IPS-20b (cell line): ENCODE data around the gene CDK16.
A peak's percentile ranks its signal among the peaks of the same experiment; 100 is the strongest.

Experiments
- H3K27ac ChIP-seq: one replicate; pipeline ENCODE4 v1.5.1; 2013; ENCODE audit warnings: low read length
- H3K27me3 ChIP-seq: 2 replicates; pipeline ENCODE4 v1.6.1; 2013; ENCODE audit warnings: mild to moderate bottlenecking, low read length, inconsistent platforms; ENCODE audit not compliant: insufficient read depth
- H3K36me3 ChIP-seq: 2 replicates; pipeline ENCODE4 v1.6.1; 2013; ENCODE audit warnings: low read depth, mild to moderate bottlenecking, inconsistent platforms, low read length, moderate library complexity; ENCODE audit not compliant: insufficient read depth
- H3K4me1 ChIP-seq: 2 replicates; pipeline ENCODE4 v1.6.1; 2013; ENCODE audit warnings: mild to moderate bottlenecking, control low read depth, inconsistent platforms, low read length, moderate library complexity; ENCODE audit not compliant: insufficient read depth
- H3K4me3 ChIP-seq: 2 replicates; pipeline ENCODE4 v1.5.1; 2013; ENCODE audit warnings: mild to moderate bottlenecking, low read length, inconsistent platforms
- H3K9ac ChIP-seq: 2 replicates; pipeline ENCODE4 v1.6.1; 2013; ENCODE audit warnings: low read depth, mild to moderate bottlenecking, inconsistent platforms, low read length, moderate library complexity
- H3K9me3 ChIP-seq: 2 replicates; pipeline ENCODE4 v1.6.1; 2013; ENCODE audit warnings: mild to moderate bottlenecking, low read depth, low read length, inconsistent platforms; ENCODE audit not compliant: insufficient read depth

CDK16 gene

DNA sequence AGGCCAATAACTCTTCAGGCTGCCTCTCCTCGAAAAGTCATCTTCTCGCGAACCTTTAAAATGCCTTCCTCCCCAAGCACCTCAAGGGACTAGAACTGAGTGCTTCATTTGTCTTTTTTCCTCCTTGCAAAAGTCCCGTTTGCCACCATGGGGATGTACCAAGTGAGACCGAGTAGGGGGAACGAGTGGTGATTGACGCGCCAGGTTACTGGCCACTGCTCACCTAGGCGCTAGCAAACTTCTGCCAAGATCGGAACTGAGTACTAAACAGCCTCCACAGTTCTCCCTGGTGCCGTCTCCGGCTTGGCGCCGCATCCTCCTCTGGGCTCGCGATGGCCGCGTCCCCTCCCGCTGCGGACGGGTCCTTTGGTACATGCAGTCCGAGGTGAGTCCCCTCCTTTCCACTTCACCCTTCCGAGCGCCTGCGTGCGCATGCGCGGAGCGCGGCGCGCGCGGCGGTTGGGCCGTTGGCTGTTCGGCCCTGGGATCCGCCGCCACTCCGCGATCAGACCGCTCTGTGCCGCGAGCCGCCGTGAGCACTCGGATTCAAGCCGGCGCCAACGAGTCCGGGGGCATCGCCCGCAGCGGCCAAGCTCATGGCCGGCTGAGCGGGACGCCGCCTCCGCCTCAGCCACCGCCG lies at the start of gene CDK16:
Gene CDK16 (plus strand): TSS at position 402 of the 640 bp plus-strand sequence. CDS start 4,877 bp downstream, outside the sequence.
- peaks cover 47% of the 10 kb centered on the region for H3K36me3 ChIP-seq
- peak within 1 kb of the TSS; percentile 76 for H3K27ac ChIP-seq
- no peaks in the 10 kb centered on the region for H3K9me3 ChIP-seq
- H3K4me3 ChIP-seq, result peak within 1 kb of the TSS; percentile 93
- no peaks in the 10 kb centered on the region for H3K27me3 ChIP-seq
- no peaks in the 10 kb centered on the region; the same call in 1 of the 2 replicates for H3K4me1 ChIP-seq
- H3K9ac ChIP-seq, result peak within 1 kb of the TSS; percentile 97

- Histone ChIP-seq H3K27me3 (no peaks in the 10 kb centered on the region), H3K9ac (no peak overlapping the region), H3K27ac (no peak overlapping the region), H3K9me3 (no peaks in the 10 kb centered on the region), H3K4me1 (no peaks in the 10 kb centered on the region), H3K36me3 (peaks cover 26% of the 10 kb centered on the region; the same call in 1 of the 2 replicates), H3K4me3 (no peak overlapping the region)
Observed at GRCh38 chrX:47169273-47169672, 49.2 kb upstream of the CDK16 start.

GRCh38 chrX:47169726-47170515 lies 48.6 kb upstream of the CDK16 start:
- no peak overlapping the region for H3K4me3 ChIP-seq
- H3K27ac ChIP-seq, result no peak overlapping the region
- no peaks in the 10 kb centered on the region for H3K9me3 ChIP-seq
- no peaks in the 10 kb centered on the region for H3K4me1 ChIP-seq
- H3K36me3 ChIP-seq, result peaks cover 28% of the 10 kb centered on the region
- no peak overlapping the region for H3K9ac ChIP-seq
- no peaks in the 10 kb centered on the region for H3K27me3 ChIP-seq

GRCh38 chrX:47170861-47171692 lies 47.4 kb upstream of the CDK16 start:
- H3K27me3 ChIP-seq, result no peaks in the 10 kb centered on the region

GRCh38 chrX:47171996-47172395 lies 46.5 kb upstream of the CDK16 start:
- Histone ChIP-seq H3K27me3 (no peaks in the 10 kb centered on the region), H3K36me3 (peaks cover 46% of the 10 kb centered on the region), H3K4me3 (no peak overlapping the region), H3K9me3 (no peaks in the 10 kb centered on the region), H3K9ac (no peak overlapping the region), H3K27ac (no peak overlapping the region), H3K4me1 (no peaks in the 10 kb centered on the region)

More at GRCh38 chrX:47170861-47171692, 47.4 kb upstream of the CDK16 start:
- H3K36me3 ChIP-seq, result peaks cover 37% of the 10 kb centered on the region
- no peaks in the 10 kb centered on the region for H3K4me1 ChIP-seq
- no peak overlapping the region for H3K4me3 ChIP-seq
- H3K9ac ChIP-seq, result no peak overlapping the region
- no peaks in the 10 kb centered on the region for H3K9me3 ChIP-seq
- H3K27ac ChIP-seq, result no peak overlapping the region

DNA sequence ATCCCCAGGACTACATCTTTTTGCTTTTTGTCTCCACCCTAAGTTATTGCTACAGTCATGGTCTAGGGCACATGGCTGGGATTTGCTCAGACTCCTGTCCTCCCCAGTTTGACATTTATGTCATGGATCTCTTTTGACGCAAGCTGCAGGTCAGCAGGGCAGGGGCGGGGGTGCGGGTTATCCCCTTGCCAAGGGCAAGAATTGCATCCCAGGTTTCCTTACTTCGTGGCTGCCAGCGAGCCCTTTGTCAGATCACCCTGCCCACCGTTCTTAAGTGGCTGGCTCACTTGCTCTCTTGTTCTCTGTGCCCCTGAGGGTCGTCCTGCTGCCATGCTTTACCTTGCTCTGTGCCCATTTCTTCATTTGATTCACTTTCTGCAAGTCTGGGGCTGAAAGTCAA lies 45.9 kb upstream of the CDK16 start:
- H3K36me3 ChIP-seq, result peaks cover 52% of the 10 kb centered on the region
- H3K4me1 ChIP-seq, result no peaks in the 10 kb centered on the region
- H3K27ac ChIP-seq, result no peak overlapping the region
- H3K9ac ChIP-seq, result no peak overlapping the region
- no peaks in the 10 kb centered on the region for H3K27me3 ChIP-seq
- no peak overlapping the region for H3K4me3 ChIP-seq
- H3K9me3 ChIP-seq, result no peaks in the 10 kb centered on the region

DNA sequence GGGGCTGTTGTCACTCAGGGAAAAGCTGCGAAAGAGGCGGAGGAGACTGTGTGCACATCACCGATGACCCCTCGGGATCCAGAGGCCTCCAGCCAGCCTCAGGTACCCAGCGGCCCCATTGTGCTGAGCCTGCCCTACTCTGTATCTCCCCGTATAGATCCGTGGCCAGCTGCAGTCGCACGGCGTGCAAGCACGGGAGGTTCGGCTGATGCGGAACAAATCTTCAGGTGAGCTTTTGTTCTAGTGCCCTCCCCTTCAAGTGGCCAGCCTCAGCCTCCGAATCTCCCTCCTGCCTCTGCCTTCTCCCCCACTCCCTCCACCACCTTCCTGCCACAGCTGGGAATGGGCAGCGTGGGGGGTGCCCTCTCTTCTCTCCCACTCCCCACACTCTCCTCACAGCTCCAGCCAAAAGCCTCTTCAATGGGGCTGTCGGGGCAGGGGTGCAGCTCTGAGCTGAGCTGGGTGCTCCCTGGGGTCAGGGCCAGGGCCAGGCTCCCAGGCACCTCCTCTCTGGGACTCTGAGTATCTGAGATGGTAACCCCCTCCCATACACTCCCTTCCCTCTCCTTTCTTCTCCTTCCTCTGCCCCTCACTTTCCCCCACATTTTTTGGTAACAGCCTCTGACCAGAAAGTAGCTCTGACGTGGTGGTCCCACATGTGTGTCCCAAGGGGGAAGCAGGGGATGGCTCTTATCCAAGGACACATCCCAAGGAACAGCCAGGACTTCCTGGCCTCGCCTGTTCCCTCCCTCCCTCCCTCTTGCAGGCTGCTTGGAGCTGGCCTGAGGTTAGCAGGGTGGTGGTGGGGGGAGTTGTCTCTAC lies 45.3 kb upstream of the CDK16 start:
- H3K9me3 ChIP-seq, result no peaks in the 10 kb centered on the region
- no peak overlapping the region for H3K9ac ChIP-seq
- no peaks in the 10 kb centered on the region for H3K4me1 ChIP-seq
- no peak overlapping the region for H3K4me3 ChIP-seq
- peaks cover 58% of the 10 kb centered on the region for H3K36me3 ChIP-seq
- H3K27me3 ChIP-seq, result no peaks in the 10 kb centered on the region
- no peak overlapping the region for H3K27ac ChIP-seq

- Histone ChIP-seq H3K27ac (no peak overlapping the region), H3K9me3 (no peaks in the 10 kb centered on the region), H3K4me3 (no peak overlapping the region), H3K4me1 (no peaks in the 10 kb centered on the region), H3K36me3 (peaks cover 70% of the 10 kb centered on the region), H3K27me3 (no peaks in the 10 kb centered on the region), H3K9ac (no peak overlapping the region)
Observed at GRCh38 chrX:47174376-47174775, 44.1 kb upstream of the CDK16 start.

DNA sequence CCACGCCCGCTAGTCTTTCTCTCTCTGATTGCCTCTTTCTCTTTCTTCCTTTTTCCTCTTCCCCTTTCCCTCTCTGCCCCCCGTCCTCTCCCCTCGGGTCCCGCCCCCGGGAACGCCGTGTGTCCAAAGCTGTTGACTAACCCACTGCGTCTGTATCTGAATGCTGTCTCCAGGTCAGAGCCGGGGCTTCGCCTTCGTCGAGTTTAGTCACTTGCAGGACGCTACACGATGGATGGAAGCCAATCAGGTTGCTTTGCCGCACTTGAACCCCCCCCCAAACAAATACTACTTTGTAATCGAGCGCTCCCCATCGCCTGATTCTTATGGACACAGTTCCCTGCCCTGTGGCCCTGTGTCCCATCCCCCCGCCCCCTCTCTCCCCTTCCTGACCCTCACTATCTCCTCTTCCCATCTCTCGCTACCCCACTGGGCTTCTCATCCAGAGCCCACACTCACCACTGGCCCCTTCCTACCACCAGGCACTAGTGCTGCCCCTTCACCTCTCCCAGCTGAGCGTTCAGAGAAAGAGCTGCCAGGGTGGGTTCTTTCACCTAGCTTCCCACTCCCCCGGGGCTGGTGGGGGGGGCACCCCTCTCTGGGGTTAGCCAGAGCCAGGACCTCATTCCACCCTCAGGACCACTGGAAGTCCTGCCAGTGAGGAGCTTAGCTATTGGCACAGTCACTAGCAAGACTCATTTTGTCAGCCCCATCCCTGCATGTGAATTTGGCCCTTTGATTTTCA lies 43.5 kb upstream of the CDK16 start:
- H3K4me1 ChIP-seq, result no peaks in the 10 kb centered on the region

DNA sequence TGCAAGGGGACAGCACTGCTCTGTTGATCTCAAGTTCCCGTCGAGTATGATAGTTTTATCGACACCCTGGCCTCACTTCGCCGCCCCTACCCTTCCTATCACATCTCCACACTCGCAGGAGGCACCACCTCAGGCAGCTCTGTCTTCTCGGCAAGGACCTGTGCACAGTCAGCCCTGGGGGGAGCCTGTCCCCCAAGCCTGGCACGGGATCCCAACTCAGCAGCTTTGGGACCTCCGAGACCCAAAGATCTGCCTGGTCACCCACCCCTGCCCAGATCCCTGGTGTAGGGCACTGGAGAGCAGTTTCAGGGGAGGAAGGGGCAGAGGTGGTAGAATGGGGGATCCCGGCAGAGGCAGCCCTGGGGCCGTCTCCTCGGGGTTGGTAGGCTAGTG lies 42.9 kb upstream of the CDK16 start:
- H3K27me3 ChIP-seq, result no peaks in the 10 kb centered on the region

More for the DNA sequence above, 43.5 kb upstream of the CDK16 start:
- no peak overlapping the region for H3K9ac ChIP-seq
- peaks cover 75% of the 10 kb centered on the region for H3K36me3 ChIP-seq
- no peak overlapping the region for H3K27ac ChIP-seq
- no peaks in the 10 kb centered on the region for H3K9me3 ChIP-seq
- no peaks in the 10 kb centered on the region for H3K27me3 ChIP-seq
- H3K4me3 ChIP-seq, result no peak overlapping the region

More for the DNA sequence above, 42.9 kb upstream of the CDK16 start:
- no peak overlapping the region for H3K27ac ChIP-seq
- H3K4me3 ChIP-seq, result no peak overlapping the region
- no peaks in the 10 kb centered on the region for H3K9me3 ChIP-seq
- H3K9ac ChIP-seq, result no peak overlapping the region
- peaks cover 78% of the 10 kb centered on the region for H3K36me3 ChIP-seq
- no peaks in the 10 kb centered on the region for H3K4me1 ChIP-seq
